Measurements from ENCODE around the gene PKP1. TPM values are rescaled to one million over a fixed set of nuclear protein-coding genes. Genes with fewer than 3 reads are reported as not detected.

PKP1 gene
- total RNA-seq, 1 donor from 2014 or later, result not detected

- intact Hi-C loops (cut with DNase I), result no loop called here
- TF ChIP-seq CTCF (IDR thresholded peaks at IDR 0.05), result no peak
- Histone ChIP-seq H3K27ac (no peak overlapping the region), H3K4me1 (no peaks in the 10 kb centered on the region), H3K9me3 (no peaks in the 10 kb centered on the region), H3K4me3 (no peak overlapping the region), H3K27me3 (no peaks in the 10 kb centered on the region), H3K36me3 (no peaks in the 10 kb centered on the region)
- DNase-seq (ENCODE audit: low spot score in 2 of 2), result no peak
Observed at GRCh38 chr1:201356236-201356635, 72.9 kb downstream of the PKP1 start.

GRCh38 chr1:201356701-201357100 is 73.4 kb downstream of the PKP1 start:
- no peaks in the 10 kb centered on the region for H3K4me1 ChIP-seq
- TF ChIP-seq CTCF (IDR thresholded peaks at IDR 0.05), result no peak
- H3K27ac ChIP-seq, result no peak overlapping the region
- H3K36me3 ChIP-seq, result no peaks in the 10 kb centered on the region
- DNase-seq (ENCODE audit: low spot score in 2 of 2), result no peak
- intact Hi-C loops (cut with DNase I), result no loop called here
- H3K4me3 ChIP-seq, result no peak overlapping the region
- H3K27me3 ChIP-seq, result no peaks in the 10 kb centered on the region
- H3K9me3 ChIP-seq, result no peaks in the 10 kb centered on the region

- DNase-seq (ENCODE audit: low spot score in 2 of 2), result no peak
- intact Hi-C loops (cut with DNase I), result no loop called here
- Histone ChIP-seq H3K36me3 (no peaks in the 10 kb centered on the region), H3K4me1 (no peaks in the 10 kb centered on the region), H3K27me3 (no peaks in the 10 kb centered on the region), H3K9me3 (no peaks in the 10 kb centered on the region), H3K4me3 (no peak overlapping the region), H3K27ac (no peak overlapping the region)
- no peak for TF ChIP-seq CTCF (IDR thresholded peaks at IDR 0.05)
Observed at GRCh38 chr1:201357211-201357610, 73.9 kb downstream of the PKP1 start.

GRCh38 chr1:201357636-201358348 is 74.5 kb downstream of the PKP1 start:
- no peaks in the 10 kb centered on the region for H3K36me3 ChIP-seq
- no peaks in the 10 kb centered on the region for H3K4me1 ChIP-seq
- intact Hi-C loops (cut with DNase I), result no loop called here
- H3K27ac ChIP-seq, result no peak overlapping the region
- H3K4me3 ChIP-seq, result no peak overlapping the region
- no peak for DNase-seq (ENCODE audit: low spot score in 2 of 2)
- no peak for TF ChIP-seq CTCF (IDR thresholded peaks at IDR 0.05)
- no peaks in the 10 kb centered on the region for H3K9me3 ChIP-seq
- no peaks in the 10 kb centered on the region for H3K27me3 ChIP-seq

GRCh38 chr1:201358596-201358995 is 75.3 kb downstream of the PKP1 start:
- DNase-seq (ENCODE audit: low spot score in 2 of 2), result no peak
- Histone ChIP-seq H3K4me3 (no peak overlapping the region), H3K9me3 (no peaks in the 10 kb centered on the region), H3K27me3 (no peaks in the 10 kb centered on the region), H3K27ac (no peak overlapping the region), H3K36me3 (no peaks in the 10 kb centered on the region), H3K4me1 (no peaks in the 10 kb centered on the region)
- intact Hi-C loops (cut with DNase I), result no loop called here
- no peak for TF ChIP-seq CTCF (IDR thresholded peaks at IDR 0.05)
